Skeletal muscle cell (primary cell): ENCODE data around the gene TMEM245.

Experiments
- DNase-seq: peaks from one replicate; pipeline ENCODE4 v3.0.0-alpha.2; 2010; ENCODE audit warnings: low read depth
- H3K4me3 ChIP-seq: 2 replicates; pipeline ENCODE4 v1.5.1; 2011; ENCODE audit warnings: low read depth, mild to moderate bottlenecking, control low read depth, low read length, moderate library complexity

TMEM245 gene

GRCh38 chr9:109037946-109038715 is 81.6 kb downstream of the TMEM245 start:
- H3K4me3 ChIP-seq = no peak overlapping the region
- DNase-seq = no peak

DNA sequence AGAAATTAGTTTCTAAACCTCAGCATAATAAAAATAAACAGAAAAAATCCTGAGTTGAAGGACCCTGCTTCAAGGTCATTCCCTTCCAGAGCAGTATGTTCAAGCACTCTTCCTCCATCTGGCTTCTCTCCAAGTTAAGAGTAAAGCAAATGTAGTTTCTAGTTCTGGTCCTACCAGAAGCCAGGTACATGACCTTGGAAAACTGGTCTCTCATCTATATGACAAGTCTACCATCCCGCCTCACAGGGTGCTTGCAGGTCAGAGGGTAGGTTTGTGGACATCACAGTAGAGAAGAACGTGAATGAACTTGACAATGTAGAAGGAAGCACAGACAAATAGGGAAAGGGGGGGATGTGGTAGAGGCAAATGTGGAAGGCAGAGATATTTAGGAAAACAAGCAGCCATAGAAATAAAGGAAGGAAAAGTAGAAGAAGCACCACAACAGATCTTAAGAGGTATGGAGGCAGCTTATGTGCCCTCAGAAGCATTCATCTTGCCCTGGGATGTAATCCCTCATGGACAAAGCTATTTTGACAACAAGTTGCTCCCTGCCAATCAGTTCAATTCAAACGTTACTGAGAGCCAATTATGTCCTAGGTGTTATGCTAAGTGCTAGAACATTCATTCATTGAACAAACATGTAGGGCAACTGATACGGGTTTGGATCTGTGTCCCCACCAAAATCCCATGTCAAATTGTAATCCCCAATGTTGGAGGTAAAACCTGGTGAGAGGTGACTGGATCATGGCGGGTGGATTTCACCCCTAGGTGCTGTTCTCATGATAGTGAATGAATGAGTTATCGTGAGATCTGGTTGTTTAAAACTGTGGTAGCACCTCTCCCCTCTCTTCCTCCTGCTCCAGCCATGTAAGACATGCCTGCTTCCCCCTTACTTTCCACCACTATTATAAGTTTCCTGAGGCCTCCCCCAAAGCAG is 82.7 kb downstream of the TMEM245 start:
- no peak overlapping the region for H3K4me3 ChIP-seq
- DNase-seq = no peak

GRCh38 chr9:109035684-109036423 is 83.9 kb downstream of the TMEM245 start:
- DNase-seq = peak; percentile 79
- no peak overlapping the region for H3K4me3 ChIP-seq

GRCh38 chr9:109033941-109034700 is 85.6 kb downstream of the TMEM245 start:
- no peak for DNase-seq
- no peak overlapping the region for H3K4me3 ChIP-seq

DNA sequence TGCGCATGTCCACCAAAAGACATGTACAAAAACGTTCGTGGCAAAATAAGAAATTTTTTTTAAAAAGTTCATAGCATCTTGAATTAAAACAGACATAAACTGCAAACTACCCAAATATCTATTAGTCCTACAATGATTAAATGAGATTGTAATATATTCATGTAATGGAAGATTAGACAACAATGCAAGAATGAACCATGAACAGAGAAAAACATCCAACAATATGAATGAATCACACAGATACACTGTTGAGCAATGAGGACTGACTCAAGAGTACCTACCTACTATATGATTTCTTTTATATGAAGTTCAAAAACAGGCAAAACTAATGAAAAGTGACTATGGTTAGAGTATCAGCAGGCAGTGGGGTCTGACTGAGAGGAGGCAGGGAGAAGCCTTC is 88.5 kb downstream of the TMEM245 start:
- peak; percentile 8 for DNase-seq
- H3K4me3 ChIP-seq = no peak overlapping the region

GRCh38 chr9:109030426-109030825 is 89.3 kb downstream of the TMEM245 start:
- no peak for DNase-seq
- no peak overlapping the region for H3K4me3 ChIP-seq

- no peak overlapping the region for H3K4me3 ChIP-seq
- no peak for DNase-seq
Measured at GRCh38 chr9:109028457-109028856, 91.3 kb downstream of the TMEM245 start.

- DNase-seq = no peak
- no peak overlapping the region for H3K4me3 ChIP-seq
Measured at GRCh38 chr9:109027176-109027575, 92.6 kb downstream of the TMEM245 start.

- no peak for DNase-seq
- H3K4me3 ChIP-seq = no peak overlapping the region
Measured at GRCh38 chr9:109026306-109026705, 93.4 kb downstream of the TMEM245 start.

- H3K4me3 ChIP-seq = no peak overlapping the region
- no peak for DNase-seq
Measured at GRCh38 chr9:109022873-109023272, 96.9 kb downstream of the TMEM245 start.

- DNase-seq = no peak
- no peak overlapping the region for H3K4me3 ChIP-seq
Measured at GRCh38 chr9:109020581-109021511, 98.9 kb downstream of the TMEM245 start.

DNA sequence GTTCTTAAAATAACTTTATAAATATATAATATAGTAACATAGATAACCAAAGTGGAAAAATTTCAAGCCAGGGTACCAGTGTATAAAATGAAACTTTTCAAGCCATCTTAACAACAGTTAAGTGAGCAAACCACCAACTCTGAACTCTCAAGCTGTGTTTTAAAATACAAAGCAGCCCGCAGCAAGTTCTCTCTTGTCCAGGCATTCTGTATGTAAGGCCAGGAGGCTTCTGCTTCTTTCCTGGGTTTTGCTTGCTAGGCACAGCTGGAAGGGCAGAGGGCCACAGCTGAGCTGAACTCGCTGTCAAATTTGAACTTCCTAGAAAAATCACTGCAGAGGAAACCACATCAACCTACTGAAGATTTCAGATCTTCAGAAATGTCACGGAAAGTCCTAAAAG is 99.6 kb downstream of the TMEM245 start:
- no peak overlapping the region for H3K4me3 ChIP-seq
- DNase-seq = no peak

DNA sequence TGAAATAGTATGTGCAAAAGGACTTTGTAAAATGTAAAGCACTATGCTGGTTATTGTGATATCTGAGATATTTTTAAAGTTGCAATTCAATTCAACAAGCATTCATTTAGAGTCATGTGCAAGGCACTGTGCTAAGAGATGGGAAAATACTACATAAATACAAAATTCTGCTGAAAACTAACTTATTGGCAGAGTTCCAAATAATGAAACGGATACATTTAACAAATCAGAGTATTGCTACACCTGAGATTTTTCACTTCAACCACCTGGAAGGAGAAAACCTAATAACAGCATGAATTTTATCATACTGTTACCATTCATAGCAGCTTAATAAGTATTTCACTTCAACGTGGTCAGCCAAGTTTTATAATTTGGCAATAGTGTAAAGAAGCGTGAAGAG is 100.3 kb downstream of the TMEM245 start:
- no peak overlapping the region for H3K4me3 ChIP-seq
- DNase-seq = no peak

DNA sequence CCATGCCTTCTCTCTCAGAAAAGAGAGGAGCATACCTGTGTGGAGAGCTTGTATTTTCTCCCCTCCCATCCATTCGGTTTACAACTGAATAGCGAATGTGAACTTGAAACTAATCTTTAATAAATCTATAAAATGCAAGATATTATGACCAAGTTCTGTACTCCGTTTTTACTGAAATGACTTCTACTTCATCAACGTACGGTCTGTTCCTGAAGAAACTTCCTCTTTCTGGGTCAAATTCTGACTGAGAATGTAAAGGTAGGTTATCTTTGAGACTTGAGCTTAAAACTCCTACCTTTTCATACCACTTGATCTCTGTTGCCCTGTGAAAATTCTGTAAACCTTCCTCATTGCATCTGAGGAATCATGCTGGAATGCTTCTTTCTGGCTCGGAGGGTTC is 102.3 kb downstream of the TMEM245 start:
- no peak overlapping the region for H3K4me3 ChIP-seq
- no peak for DNase-seq

- no peak for DNase-seq
- H3K4me3 ChIP-seq = no peak overlapping the region
Measured at GRCh38 chr9:109017061-109017460, 102.7 kb downstream of the TMEM245 start.

GRCh38 chr9:109016132-109016531 is 103.6 kb downstream of the TMEM245 start:
- DNase-seq = no peak

DNA sequence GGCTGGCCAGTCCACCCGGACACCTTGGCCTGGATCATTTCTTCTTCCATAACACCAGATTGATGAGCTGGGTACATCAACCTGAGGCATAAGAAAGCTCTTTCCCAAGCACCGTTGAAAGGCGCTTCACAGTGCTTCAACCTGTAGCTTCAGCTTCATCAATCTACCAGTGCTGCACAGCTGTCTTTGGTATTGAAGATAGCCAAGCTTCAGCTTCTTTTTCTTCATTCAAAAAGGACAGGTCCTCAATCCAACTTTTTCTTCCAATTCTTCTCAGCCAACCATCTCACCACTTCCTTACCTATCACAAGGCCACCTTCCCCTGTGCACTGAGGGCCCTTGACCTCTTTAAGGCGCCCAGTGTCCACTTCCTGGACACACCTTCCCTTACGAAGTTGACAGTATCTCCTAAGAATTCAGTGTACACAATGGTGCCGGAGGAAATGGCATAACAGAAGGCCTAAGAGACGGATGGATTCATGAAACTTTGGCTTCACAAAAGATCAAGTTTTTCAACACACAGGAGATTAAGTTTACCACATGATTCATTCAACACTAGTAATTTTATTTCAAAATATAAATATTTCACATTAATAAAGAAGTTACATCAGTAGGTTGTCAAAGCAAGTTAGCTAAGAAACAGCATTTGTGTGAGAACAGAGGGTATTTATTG is 105.0 kb downstream of the TMEM245 start:
- H3K4me3 ChIP-seq = no peak overlapping the region

More at GRCh38 chr9:109016132-109016531, 103.6 kb downstream of the TMEM245 start:
- no peak overlapping the region for H3K4me3 ChIP-seq

More for the DNA sequence above, 105.0 kb downstream of the TMEM245 start:
- no peak for DNase-seq
